Middle frontal gyrus (tissue), 1 donor: Measurements from ENCODE around the gene TRAF3.
A peak's percentile ranks its signal among the peaks of the same experiment; 100 is the strongest.

ENCODE experiments used
- DNase-seq: peaks from one replicate; pipeline ENCODE4 v3.0.0-alpha.2; 2015; ENCODE audit warnings: low spot score; ENCODE audit errors: extremely low spot score

TRAF3 gene

GRCh38 chr14:102935756-102936155 is 158.5 kb downstream of the TRAF3 start:
- DNase-seq = no peak

- DNase-seq = no peak
These were observed 160.3 kb downstream of the TRAF3 start for GRCh38 chr14:102937331-102938175.

GRCh38 chr14:102938191-102938590 is 160.9 kb downstream of the TRAF3 start:
- no peak for DNase-seq

- DNase-seq = no peak
These were observed 162.1 kb downstream of the TRAF3 start for GRCh38 chr14:102939329-102939728.

- DNase-seq = no peak
These were observed 162.7 kb downstream of the TRAF3 start for GRCh38 chr14:102939820-102940561.

- DNase-seq = no peak
These were observed 163.6 kb downstream of the TRAF3 start for GRCh38 chr14:102940729-102941362.

GRCh38 chr14:102941419-102942011 is 164.3 kb downstream of the TRAF3 start:
- DNase-seq = no peak

- no peak for DNase-seq
These were observed 164.8 kb downstream of the TRAF3 start for GRCh38 chr14:102942069-102942468.

GRCh38 chr14:102943454-102943853 is 166.2 kb downstream of the TRAF3 start:
- no peak for DNase-seq

- no peak for DNase-seq
These were observed 166.7 kb downstream of the TRAF3 start for GRCh38 chr14:102943979-102944378.

- DNase-seq = no peak
These were observed 167.4 kb downstream of the TRAF3 start for GRCh38 chr14:102944448-102945330.

GRCh38 chr14:102945346-102946130 is 168.3 kb downstream of the TRAF3 start:
- no peak for DNase-seq

- DNase-seq = no peak
These were observed 170.3 kb downstream of the TRAF3 start for GRCh38 chr14:102947321-102948103.

- no peak for DNase-seq
These were observed 171.4 kb downstream of the TRAF3 start for GRCh38 chr14:102948698-102949061.

- no peak for DNase-seq
These were observed 172.0 kb downstream of the TRAF3 start for GRCh38 chr14:102949062-102949800.

- DNase-seq = peak; percentile 74
These were observed 172.7 kb downstream of the TRAF3 start for GRCh38 chr14:102949801-102950451.

GRCh38 chr14:102951034-102951433 is 173.8 kb downstream of the TRAF3 start:
- DNase-seq = peak; percentile 67

GRCh38 chr14:102951799-102952198 is 174.6 kb downstream of the TRAF3 start:
- DNase-seq = no peak
